Measurements from ENCODE around the gene SCN3A. TPM values are rescaled to one million over a fixed set of nuclear protein-coding genes. Genes with fewer than 3 reads are reported as not detected.

Gene SCN3A
- total RNA-seq, 1 donor from 2014 or later, result 1.4 TPM

GRCh38 chr2:165198181-165198580 lies 5.7 kb downstream of the SCN3A start:
- no peaks in the 10 kb centered on the region for H3K9me3 ChIP-seq (ENCODE audit: insufficient read depth, low read depth, low read length)
- H3K9ac ChIP-seq (ENCODE audit: low read length), result no peak overlapping the region
- Mint-ChIP-seq H3K27me3 (ENCODE audit: low read depth, unreplicated experiment) (no peaks in the 10 kb centered on the region), H3K4me3 (ENCODE audit: unreplicated experiment) (no peak overlapping the region), H3K9me3 (ENCODE audit: unreplicated experiment) (no peaks in the 10 kb centered on the region), H3K4me1 (ENCODE audit: low read depth, unreplicated experiment) (peaks cover 2% of the 10 kb centered on the region), H3K27ac (ENCODE audit: unreplicated experiment) (no peak overlapping the region), H3K36me3 (ENCODE audit: low read depth, unreplicated experiment) (no peaks in the 10 kb centered on the region)
- H3K36me3 ChIP-seq (ENCODE audit: insufficient read depth, low read length), result no peaks in the 10 kb centered on the region
- H2AFZ ChIP-seq (ENCODE audit: low read depth, low read length), result no peak overlapping the region
- H3K27me3 ChIP-seq (ENCODE audit: insufficient read depth, low read length), result no peaks in the 10 kb centered on the region
- no peaks in the 10 kb centered on the region for H3K4me1 ChIP-seq (ENCODE audit: insufficient read depth, low read length)
- H3K4me3 ChIP-seq (ENCODE audit: insufficient read depth, low read depth, low read length), result no peak overlapping the region
- TF ChIP-seq, protein P1, sequence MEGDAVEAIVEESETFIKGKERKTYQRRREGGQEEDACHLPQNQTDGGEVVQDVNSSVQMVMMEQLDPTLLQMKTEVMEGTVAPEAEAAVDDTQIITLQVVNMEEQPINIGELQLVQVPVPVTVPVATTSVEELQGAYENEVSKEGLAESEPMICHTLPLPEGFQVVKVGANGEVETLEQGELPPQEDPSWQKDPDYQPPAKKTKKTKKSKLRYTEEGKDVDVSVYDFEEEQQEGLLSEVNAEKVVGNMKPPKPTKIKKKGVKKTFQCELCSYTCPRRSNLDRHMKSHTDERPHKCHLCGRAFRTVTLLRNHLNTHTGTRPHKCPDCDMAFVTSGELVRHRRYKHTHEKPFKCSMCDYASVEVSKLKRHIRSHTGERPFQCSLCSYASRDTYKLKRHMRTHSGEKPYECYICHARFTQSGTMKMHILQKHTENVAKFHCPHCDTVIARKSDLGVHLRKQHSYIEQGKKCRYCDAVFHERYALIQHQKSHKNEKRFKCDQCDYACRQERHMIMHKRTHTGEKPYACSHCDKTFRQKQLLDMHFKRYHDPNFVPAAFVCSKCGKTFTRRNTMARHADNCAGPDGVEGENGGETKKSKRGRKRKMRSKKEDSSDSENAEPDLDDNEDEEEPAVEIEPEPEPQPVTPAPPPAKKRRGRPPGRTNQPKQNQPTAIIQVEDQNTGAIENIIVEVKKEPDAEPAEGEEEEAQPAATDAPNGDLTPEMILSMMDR (IDR thresholded peaks at IDR 0.05; ENCODE audit: insufficient read depth, low read depth, low read length), result no peak
- TF ChIP-seq EZH2 (IDR thresholded peaks at IDR 0.05; ENCODE audit: insufficient read depth, low read length), result no peak
- no peaks in the 10 kb centered on the region for H4K20me1 ChIP-seq (ENCODE audit: insufficient read depth, low read length)
- no peak overlapping the region for H3K4me2 ChIP-seq (ENCODE audit: low read length)
- H3K79me2 ChIP-seq (ENCODE audit: insufficient read depth, low read length), result no peaks in the 10 kb centered on the region
- FAIRE-seq, result no peak
- no peak overlapping the region for H3K27ac ChIP-seq (ENCODE audit: low read depth, low read length)
- DNase-seq (ENCODE audit: low read depth), result no peak

DNA sequence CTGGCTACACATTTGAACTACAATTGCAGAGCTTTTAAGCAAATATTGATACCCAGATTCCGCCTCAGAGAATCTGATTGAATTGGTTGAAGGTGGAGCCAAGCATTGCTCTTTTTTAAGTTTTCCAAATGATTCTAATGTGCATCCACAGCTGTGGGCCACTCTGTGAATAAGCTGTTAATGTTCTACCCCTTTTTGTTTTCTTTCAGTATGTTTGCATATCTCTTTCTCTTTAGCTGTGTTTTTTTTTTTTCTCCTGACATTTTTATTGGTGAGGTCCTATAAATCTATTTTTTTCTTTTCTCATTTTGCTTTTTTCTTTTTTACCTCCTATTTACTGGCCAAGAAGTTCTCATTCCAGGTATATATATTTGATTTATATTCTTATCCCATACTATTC lies 6.5 kb downstream of the SCN3A start:
- no peak overlapping the region for H2AFZ ChIP-seq (ENCODE audit: low read depth, low read length)
- H3K27ac Mint-ChIP-seq (ENCODE audit: unreplicated experiment), result no peak overlapping the region
- DNase-seq (ENCODE audit: low read depth), result no peak

GRCh38 chr2:165196411-165196810 lies 7.4 kb downstream of the SCN3A start:
- DNase-seq (ENCODE audit: low read depth), result no peak
- H3K36me3 ChIP-seq (ENCODE audit: insufficient read depth, low read length), result no peaks in the 10 kb centered on the region
- no peak overlapping the region for H3K4me3 Mint-ChIP-seq (ENCODE audit: unreplicated experiment)
- no peaks in the 10 kb centered on the region for H3K9me3 ChIP-seq (ENCODE audit: insufficient read depth, low read depth, low read length)
- H3K9me3 Mint-ChIP-seq (ENCODE audit: unreplicated experiment), result no peaks in the 10 kb centered on the region
- H3K27ac ChIP-seq (ENCODE audit: low read depth, low read length), result no peak overlapping the region
- H3K4me1 ChIP-seq (ENCODE audit: insufficient read depth, low read length), result no peaks in the 10 kb centered on the region
- H4K20me1 ChIP-seq (ENCODE audit: insufficient read depth, low read length), result no peaks in the 10 kb centered on the region
- no peak overlapping the region for H2AFZ ChIP-seq (ENCODE audit: low read depth, low read length)
- H3K4me1 Mint-ChIP-seq (ENCODE audit: low read depth, unreplicated experiment), result peaks cover 2% of the 10 kb centered on the region
- H3K9ac ChIP-seq (ENCODE audit: low read length), result no peak overlapping the region
- no peak overlapping the region for H3K27ac Mint-ChIP-seq (ENCODE audit: unreplicated experiment)
- H3K36me3 Mint-ChIP-seq (ENCODE audit: low read depth, unreplicated experiment), result no peaks in the 10 kb centered on the region
- TF ChIP-seq, protein P1 (IDR thresholded peaks at IDR 0.05; ENCODE audit: insufficient read depth, low read depth, low read length), result no peak
- no peak for TF ChIP-seq EZH2 (IDR thresholded peaks at IDR 0.05; ENCODE audit: insufficient read depth, low read length)
- H3K4me3 ChIP-seq (ENCODE audit: insufficient read depth, low read depth, low read length), result no peak overlapping the region
- H3K4me2 ChIP-seq (ENCODE audit: low read length), result no peak overlapping the region
- H3K27me3 ChIP-seq (ENCODE audit: insufficient read depth, low read length), result no peaks in the 10 kb centered on the region
- no peak for FAIRE-seq
- H3K79me2 ChIP-seq (ENCODE audit: insufficient read depth, low read length), result no peaks in the 10 kb centered on the region
- no peaks in the 10 kb centered on the region for H3K27me3 Mint-ChIP-seq (ENCODE audit: low read depth, unreplicated experiment)

More for the DNA sequence above, 6.5 kb downstream of the SCN3A start:
- no peaks in the 10 kb centered on the region for H3K9me3 ChIP-seq (ENCODE audit: insufficient read depth, low read depth, low read length)
- no peaks in the 10 kb centered on the region for H3K4me1 ChIP-seq (ENCODE audit: insufficient read depth, low read length)
- no peak overlapping the region for H3K4me3 Mint-ChIP-seq (ENCODE audit: unreplicated experiment)
- H3K79me2 ChIP-seq (ENCODE audit: insufficient read depth, low read length), result no peaks in the 10 kb centered on the region
- no peak overlapping the region for H3K4me3 ChIP-seq (ENCODE audit: insufficient read depth, low read depth, low read length)
- no peaks in the 10 kb centered on the region for H3K36me3 Mint-ChIP-seq (ENCODE audit: low read depth, unreplicated experiment)
- no peak for FAIRE-seq
- no peaks in the 10 kb centered on the region for H3K36me3 ChIP-seq (ENCODE audit: insufficient read depth, low read length)
- H3K27me3 Mint-ChIP-seq (ENCODE audit: low read depth, unreplicated experiment), result no peaks in the 10 kb centered on the region
- H3K4me1 Mint-ChIP-seq (ENCODE audit: low read depth, unreplicated experiment), result peaks cover 2% of the 10 kb centered on the region
- H3K27me3 ChIP-seq (ENCODE audit: insufficient read depth, low read length), result no peaks in the 10 kb centered on the region
- TF ChIP-seq, protein P1 (IDR thresholded peaks at IDR 0.05; ENCODE audit: insufficient read depth, low read depth, low read length), result no peak
- TF ChIP-seq EZH2 (IDR thresholded peaks at IDR 0.05; ENCODE audit: insufficient read depth, low read length), result no peak
- no peaks in the 10 kb centered on the region for H4K20me1 ChIP-seq (ENCODE audit: insufficient read depth, low read length)
- H3K9ac ChIP-seq (ENCODE audit: low read length), result no peak overlapping the region
- H3K9me3 Mint-ChIP-seq (ENCODE audit: unreplicated experiment), result no peaks in the 10 kb centered on the region
- H3K27ac ChIP-seq (ENCODE audit: low read depth, low read length), result no peak overlapping the region
- H3K4me2 ChIP-seq (ENCODE audit: low read length), result no peak overlapping the region
